HG03175 (cell line): ENCODE data around the gene CPSF4L.
A peak's percentile ranks its signal among the peaks of the same experiment; 100 is the strongest.

ENCODE experiments used
- ATAC-seq: cut with Tn5 transposase; IDR thresholded peaks from one replicate; pipeline ENCODE4 v1.9.1; 2021; ENCODE audit warnings: mild to moderate bottlenecking, moderate library complexity; ENCODE audit not compliant: unreplicated experiment

CPSF4L gene

GRCh38 chr17:73234736-73235135 lies 26.9 kb downstream of the CPSF4L start:
- ATAC-seq = no peak

- ATAC-seq = peak; percentile 29
Measured at GRCh38 chr17:73232587-73233373, 28.9 kb downstream of the CPSF4L start.

- ATAC-seq = peak; percentile 82
Measured at GRCh38 chr17:73231841-73232586, 29.7 kb downstream of the CPSF4L start.

DNA sequence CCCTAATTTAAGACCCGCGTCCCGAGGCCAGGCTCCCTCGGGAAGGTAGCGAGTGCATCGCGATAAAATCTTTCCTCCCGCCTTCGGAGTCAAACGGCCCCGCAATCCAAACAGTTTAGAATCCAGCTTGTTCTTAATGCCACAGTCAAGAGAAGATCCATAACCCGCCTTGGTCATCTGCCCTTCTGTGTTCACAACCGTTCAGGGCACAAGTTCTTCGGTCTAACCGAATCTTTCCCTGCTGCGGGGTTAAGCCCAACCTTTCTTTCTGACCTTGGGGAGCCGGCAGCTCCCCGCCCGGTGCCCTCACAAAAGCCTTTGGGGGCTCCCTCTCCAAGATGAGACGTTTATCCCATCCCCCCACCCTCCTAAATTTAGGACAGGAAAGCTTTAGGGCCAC lies 30.3 kb downstream of the CPSF4L start:
- no peak for ATAC-seq

- ATAC-seq = no peak
Measured at GRCh38 chr17:73230088-73230487, 31.6 kb downstream of the CPSF4L start.

DNA sequence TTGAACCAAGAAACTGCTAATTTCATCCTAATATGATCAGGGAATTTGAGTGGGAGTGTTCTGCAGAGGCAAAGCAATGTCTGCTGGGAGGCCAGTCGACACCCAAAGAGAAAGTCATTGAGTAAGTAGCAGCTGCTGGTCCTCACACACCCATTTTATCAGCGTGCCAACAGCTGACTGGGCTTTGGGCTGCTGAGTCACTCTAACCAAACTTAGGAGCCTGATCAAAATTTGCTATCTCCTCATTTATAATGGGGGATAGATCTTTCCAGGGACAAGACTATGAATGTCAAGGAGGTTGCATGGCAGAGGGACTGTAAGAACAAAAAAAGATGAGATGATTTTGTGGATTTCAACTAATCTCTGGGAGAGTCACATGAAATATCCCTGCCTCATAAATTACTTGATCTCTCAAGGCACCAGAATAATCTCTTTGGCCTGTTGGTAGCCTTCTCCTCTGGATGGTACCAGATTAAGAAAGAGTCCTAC lies 32.9 kb downstream of the CPSF4L start:
- no peak for ATAC-seq

GRCh38 chr17:73227944-73228343 lies 33.7 kb downstream of the CPSF4L start:
- ATAC-seq = no peak

DNA sequence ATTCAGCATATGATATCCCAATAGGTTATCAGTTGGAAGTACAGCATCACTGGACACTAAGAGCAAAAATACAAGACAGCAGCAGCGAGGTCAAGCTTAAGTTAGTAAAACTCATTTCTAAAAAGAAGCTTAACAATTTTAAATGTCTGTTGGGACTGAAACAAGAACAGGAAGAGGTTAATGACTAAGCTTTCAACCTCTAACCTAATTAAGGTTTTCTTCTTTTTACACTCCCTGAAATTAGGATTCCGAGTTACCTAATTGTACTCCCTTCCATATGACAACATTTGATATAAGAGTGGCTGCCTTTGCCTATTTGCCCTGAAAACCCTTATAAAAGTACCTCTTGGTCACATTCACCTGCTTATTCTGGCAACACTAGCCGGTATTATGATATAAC lies 34.3 kb downstream of the CPSF4L start:
- ATAC-seq = no peak

DNA sequence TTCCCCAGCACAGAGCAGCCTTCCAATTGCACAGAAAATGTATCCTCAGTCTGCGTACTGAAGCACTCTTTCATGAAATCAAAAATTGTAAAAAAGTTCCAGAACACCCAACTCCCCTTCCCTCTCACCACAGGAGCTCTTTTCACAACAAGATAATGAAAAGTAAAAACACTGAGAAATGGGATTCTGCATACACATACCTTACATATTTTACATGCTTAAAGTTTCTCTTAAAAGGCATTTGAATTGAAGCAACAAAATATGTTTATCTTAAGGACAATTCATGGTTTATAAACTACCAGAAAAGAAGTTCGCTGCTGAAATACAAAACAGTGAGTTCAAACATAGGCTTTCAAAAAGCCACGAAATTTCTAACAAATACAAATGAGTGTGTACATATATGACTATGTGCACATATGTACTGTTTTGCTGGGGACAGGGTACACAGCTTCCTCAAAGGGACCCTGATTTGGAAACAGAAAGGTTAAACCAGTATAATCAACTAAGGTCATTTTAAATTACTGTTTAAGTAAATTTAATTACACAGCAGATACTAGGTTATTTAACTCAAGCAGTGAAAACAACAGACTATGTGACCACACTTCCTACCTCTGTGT lies 35.0 kb downstream of the CPSF4L start:
- ATAC-seq = no peak

DNA sequence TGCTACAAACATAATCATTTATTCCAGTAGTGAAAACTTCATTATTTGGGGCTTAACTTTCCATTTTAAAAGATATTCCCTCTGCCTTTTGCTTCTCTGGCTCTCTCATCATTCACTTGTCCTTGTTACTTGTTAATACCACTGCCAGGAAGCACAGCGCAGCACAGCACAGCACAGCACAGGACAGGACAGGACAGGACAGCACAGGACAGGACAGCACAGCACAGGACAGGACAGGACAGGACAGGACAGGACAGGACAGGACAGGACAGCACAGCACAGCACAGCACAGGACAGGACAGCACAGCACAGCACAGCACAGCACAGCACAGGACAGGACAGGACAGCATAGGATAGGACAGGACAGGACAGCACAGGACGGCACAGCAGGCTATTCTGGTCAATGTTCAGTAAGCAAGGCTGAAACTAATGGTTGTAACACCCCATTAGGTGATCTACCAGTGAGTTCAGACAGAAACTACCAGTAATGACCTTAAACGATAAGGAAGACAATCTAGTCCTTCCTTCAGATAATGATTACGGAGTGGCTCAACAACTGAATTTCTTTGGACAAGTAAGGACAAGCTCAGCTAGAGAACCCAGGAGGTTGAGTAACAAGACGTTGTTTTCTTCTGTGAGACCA lies 36.9 kb downstream of the CPSF4L start:
- no peak for ATAC-seq

DNA sequence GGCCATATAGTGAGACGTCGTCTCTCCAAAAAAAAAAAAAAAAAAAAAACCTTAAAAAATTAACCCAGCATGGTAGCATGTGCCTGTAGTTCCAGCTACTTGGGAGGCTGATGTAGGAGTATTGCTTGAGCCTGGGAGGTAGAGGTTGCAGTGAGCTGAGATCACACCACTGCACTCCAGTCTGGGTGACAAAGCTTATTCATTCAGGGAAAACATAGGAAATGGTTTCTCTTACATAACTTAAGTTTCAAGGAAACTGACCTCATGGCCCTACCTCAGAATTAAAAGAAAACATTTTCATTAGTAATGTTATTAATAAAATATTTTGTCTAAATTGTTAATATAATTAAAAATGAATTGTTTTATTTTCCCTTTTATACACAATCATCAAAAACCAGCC lies 37.4 kb downstream of the CPSF4L start:
- no peak for ATAC-seq

GRCh38 chr17:73223626-73224230 lies 38.0 kb downstream of the CPSF4L start:
- no peak for ATAC-seq

GRCh38 chr17:73215447-73215846 lies 46.2 kb downstream of the CPSF4L start:
- ATAC-seq = no peak

- no peak for ATAC-seq
Measured at GRCh38 chr17:73214851-73215250, 46.8 kb downstream of the CPSF4L start.

GRCh38 chr17:73214008-73214407 lies 47.7 kb downstream of the CPSF4L start:
- ATAC-seq = no peak

- no peak for ATAC-seq
Measured at GRCh38 chr17:73211745-73212144, 49.9 kb downstream of the CPSF4L start.

- no peak for ATAC-seq
Measured at GRCh38 chr17:73210002-73210678, 51.5 kb downstream of the CPSF4L start.

- no peak for ATAC-seq
Measured at GRCh38 chr17:73209436-73209835, 52.2 kb downstream of the CPSF4L start.

DNA sequence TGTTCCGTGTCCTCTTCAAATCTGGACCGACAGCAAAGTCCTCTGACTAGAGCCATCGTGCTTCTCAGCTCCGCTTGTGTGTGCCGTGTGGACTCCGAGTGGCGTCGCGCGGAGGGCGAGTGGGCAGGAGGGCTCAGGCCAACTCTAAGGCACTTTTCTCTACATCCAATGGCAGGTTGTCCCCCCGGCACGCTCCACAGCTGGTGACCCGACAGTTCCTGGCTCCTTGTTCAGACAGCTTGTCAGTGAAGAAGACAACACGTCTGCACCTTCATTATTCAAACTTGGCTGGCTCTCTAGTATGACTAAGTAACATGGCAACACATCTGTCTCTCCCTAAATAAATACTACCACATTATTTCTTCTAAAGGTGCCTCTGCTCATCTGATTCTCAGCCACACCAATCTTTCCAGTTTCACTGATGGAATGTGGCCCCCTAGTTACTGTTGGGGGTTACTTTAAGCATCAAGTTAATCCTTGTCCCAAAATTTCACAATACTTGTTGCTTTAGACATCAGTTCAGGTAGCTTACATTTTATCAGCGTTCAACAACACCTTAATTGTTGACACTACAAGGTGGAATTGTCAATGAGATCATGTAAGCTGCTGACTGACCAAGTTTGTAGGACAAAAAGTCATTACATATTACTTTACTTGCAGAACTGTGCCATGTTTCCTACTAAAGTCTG lies 53.4 kb downstream of the CPSF4L start:
- no peak for ATAC-seq
